Natural killer cell treated with Interleukin-12 subunit alpha and Interleukin-12 subunit beta and Interleukin-15 and Interleukin-18, amount 100 ng/mL, for 72 hours (primary cell): ENCODE data around the gene ARSB. TPM values are rescaled to one million over a fixed set of nuclear protein-coding genes. Genes with fewer than 3 reads are reported as not detected.

Experiments
- ATAC-seq, 2 donors: fragments of 150-1000 bp; cut with Tn5 transposase in 1 of 2; sonication (Bioruptor Pico), chemical (Tn5 transposase) in 1 of 2; 2 replicates each; pipeline ENCODE4 v1.10.0; 2021
- DNase-seq: peaks from one replicate; pipeline ENCODE4 v3.0.0; 2022; ENCODE audit warnings: low spot score
- H3K27ac Mint-ChIP-seq, 2 donors: 1 replicate in 1 of 2; 2 replicates in 1 of 2; pipeline ENCODE4 v1.8.0; 2022; ENCODE audit warnings: mixed read lengths in 2 of 2, mild to moderate bottlenecking in 1 of 2, moderate library complexity in 1 of 2
- H3K27me3 Mint-ChIP-seq, 2 donors: 1 replicate in 1 of 2; 2 replicates in 1 of 2; pipeline ENCODE4 v1.8.0; 2022; ENCODE audit warnings: mixed read lengths in 2 of 2
- H3K36me3 Mint-ChIP-seq: one replicate; pipeline ENCODE4 v1.8.0; 2022; ENCODE audit warnings: mixed read lengths
- H3K4me1 Mint-ChIP-seq, 2 donors: 1 replicate in 1 of 2; 2 replicates in 1 of 2; pipeline ENCODE4 v1.8.0; 2022; ENCODE audit warnings: low read depth in 2 of 2, mixed read lengths in 2 of 2, mild to moderate bottlenecking in 1 of 2
- H3K4me3 Mint-ChIP-seq: one replicate; pipeline ENCODE4 v1.8.0; 2022; ENCODE audit warnings: mixed read lengths
- H3K9me3 Mint-ChIP-seq: 2 replicates; pipeline ENCODE4 v1.8.0; 2022; ENCODE audit warnings: mixed read lengths
- total RNA-seq, 2 donors: library from RNA; stranded (reverse); gene quantifications; one replicate each; pipeline ENCODE4 v1.2.3, GENCODE V29; 2022

ARSB gene
- total RNA-seq, 2 donors from 2014 or later: 15.4 to 22.3 TPM

DNA sequence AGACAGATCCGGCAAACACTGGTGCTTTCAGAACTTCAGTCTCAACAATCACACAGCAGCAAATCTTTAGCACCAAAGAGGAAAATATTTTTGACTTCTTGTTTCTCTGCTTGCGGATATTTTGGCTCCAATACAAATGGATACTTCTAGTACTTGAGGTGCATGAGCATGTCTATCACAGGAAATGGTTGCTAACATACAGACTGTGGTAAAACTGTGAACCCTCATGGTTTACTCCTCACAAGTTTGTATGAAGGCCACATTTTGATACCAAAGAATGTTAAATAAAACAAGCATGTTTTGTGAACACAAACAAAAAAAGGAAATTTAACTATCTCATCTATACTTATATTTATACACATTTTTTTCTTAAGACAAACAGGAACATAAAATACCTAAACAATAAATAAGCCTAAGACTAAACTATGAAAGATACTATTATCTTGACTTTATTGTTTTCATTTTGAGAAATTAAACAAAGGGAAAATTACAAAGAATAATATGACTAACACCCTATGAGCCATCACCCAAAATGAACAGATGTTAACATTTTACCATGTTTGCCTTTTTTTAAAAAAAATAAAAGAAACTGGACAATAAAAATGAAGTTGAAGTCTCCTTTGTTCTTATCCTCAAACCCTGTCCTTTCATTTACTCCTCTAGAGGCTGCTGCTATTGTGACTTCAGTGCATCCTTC lies 201.5 kb downstream of the ARSB start:
- Mint-ChIP-seq H3K27me3 (peaks cover 10 to 14% of the 10 kb centered on the region in 2 donors), H3K27ac (no peak overlapping the region)
- DNase-seq: no peak

GRCh38 chr5:78782728-78783127 lies 202.4 kb downstream of the ARSB start:
- DNase-seq: no peak
- Mint-ChIP-seq H3K4me1 (peaks cover 6 to 9% of the 10 kb centered on the region in 2 donors), H3K27me3 (peaks cover 7 to 12% of the 10 kb centered on the region in 2 donors), H3K27ac (no peak overlapping the region), H3K4me3 (no peak overlapping the region), H3K9me3 (no peaks in the 10 kb centered on the region), H3K36me3 (peaks cover 21% of the 10 kb centered on the region)
- ATAC-seq: no peak

More for the DNA sequence above, 201.5 kb downstream of the ARSB start:
- no peaks in the 10 kb centered on the region for H3K9me3 Mint-ChIP-seq
- peaks cover 6 to 9% of the 10 kb centered on the region in 2 donors for H3K4me1 Mint-ChIP-seq
- no peak overlapping the region for H3K4me3 Mint-ChIP-seq
- ATAC-seq: no peak
- peaks cover 24% of the 10 kb centered on the region for H3K36me3 Mint-ChIP-seq

DNA sequence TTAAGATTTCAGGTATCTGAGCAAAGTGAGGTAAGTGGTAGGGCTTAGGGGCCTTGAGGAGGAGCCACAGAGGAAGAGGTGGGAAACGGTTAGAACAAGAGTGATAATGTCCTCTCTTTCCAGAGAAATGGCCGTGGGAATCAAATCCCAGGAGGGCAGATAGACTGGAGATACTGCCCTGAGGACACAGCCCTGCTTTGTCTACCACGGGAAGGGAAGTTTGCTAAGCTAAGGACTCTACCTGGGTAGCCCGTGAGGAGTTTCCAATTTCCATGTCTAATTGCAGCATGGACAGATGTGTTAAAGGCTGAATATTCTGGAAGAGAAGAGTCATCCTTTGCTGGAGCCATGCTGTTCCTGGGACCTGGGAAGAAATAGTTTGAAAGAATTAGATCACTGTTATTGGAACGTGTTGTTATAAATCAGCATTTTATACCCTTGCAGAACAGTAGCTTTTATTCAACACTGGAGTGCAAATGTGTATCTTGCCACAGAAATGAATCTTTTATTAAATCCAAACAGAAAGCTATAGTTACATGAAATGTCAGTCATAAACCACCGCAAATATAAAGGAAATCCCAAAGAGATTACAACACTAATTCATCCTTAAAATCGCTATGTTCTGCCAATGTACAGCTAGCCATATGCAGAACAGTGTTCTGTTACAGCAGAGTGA lies 203.4 kb downstream of the ARSB start:
- no peak overlapping the region for H3K27ac Mint-ChIP-seq

GRCh38 chr5:78779771-78780616 lies 205.1 kb downstream of the ARSB start:
- no peak overlapping the region for H3K4me3 Mint-ChIP-seq
- H3K27me3 Mint-ChIP-seq: peaks cover 0 to 5% of the 10 kb centered on the region in 2 donors

More for the DNA sequence above, 203.4 kb downstream of the ARSB start:
- no peak for ATAC-seq
- Mint-ChIP-seq H3K4me1 (peaks cover 6 to 9% of the 10 kb centered on the region in 2 donors), H3K4me3 (no peak overlapping the region), H3K9me3 (no peaks in the 10 kb centered on the region), H3K27me3 (peaks cover 0 to 5% of the 10 kb centered on the region in 2 donors), H3K36me3 (peaks cover 17% of the 10 kb centered on the region)
- DNase-seq: no peak

DNA sequence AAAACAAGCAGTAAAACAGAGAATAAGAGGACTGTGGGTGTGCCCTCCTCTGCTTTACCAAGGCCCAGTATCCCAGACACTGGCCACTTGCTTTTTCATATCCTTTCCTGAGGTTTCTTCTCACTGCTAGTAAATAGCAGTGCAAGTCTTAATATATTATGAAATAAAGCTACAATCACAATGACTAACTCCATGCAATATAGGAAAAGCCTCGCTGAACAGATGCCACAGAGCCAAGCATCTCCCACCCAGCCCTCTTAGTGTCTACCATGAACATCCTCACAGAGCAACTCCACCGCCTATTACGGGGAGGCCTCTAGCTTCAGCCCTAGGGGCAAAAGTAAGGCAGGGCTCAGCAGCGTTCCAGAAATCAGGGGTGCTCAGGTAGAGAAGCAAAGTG lies 205.8 kb downstream of the ARSB start:
- ATAC-seq: no peak
- Mint-ChIP-seq H3K36me3 (peaks cover 17% of the 10 kb centered on the region), H3K4me1 (peaks cover 5 to 9% of the 10 kb centered on the region in 2 donors), H3K4me3 (no peak overlapping the region), H3K27ac (no peak overlapping the region), H3K27me3 (peaks cover 0 to 5% of the 10 kb centered on the region in 2 donors), H3K9me3 (no peaks in the 10 kb centered on the region)
- no peak for DNase-seq

More at GRCh38 chr5:78779771-78780616, 205.1 kb downstream of the ARSB start:
- Mint-ChIP-seq H3K4me1 (peaks cover 6 to 9% of the 10 kb centered on the region in 2 donors), H3K27ac (no peak overlapping the region), H3K9me3 (no peaks in the 10 kb centered on the region), H3K36me3 (peaks cover 17% of the 10 kb centered on the region)
- ATAC-seq: no peak
- no peak for DNase-seq

GRCh38 chr5:78778538-78778937 lies 206.6 kb downstream of the ARSB start:
- no peak for DNase-seq
- H3K36me3 Mint-ChIP-seq: peaks cover 12% of the 10 kb centered on the region
- H3K9me3 Mint-ChIP-seq: no peaks in the 10 kb centered on the region
- H3K27me3 Mint-ChIP-seq: peaks cover 0 to 2% of the 10 kb centered on the region in 2 donors
- ATAC-seq: no peak
- peaks cover 0 to 5% of the 10 kb centered on the region in 2 donors for H3K4me1 Mint-ChIP-seq
- H3K27ac Mint-ChIP-seq: no peak overlapping the region
- H3K4me3 Mint-ChIP-seq: no peak overlapping the region

DNA sequence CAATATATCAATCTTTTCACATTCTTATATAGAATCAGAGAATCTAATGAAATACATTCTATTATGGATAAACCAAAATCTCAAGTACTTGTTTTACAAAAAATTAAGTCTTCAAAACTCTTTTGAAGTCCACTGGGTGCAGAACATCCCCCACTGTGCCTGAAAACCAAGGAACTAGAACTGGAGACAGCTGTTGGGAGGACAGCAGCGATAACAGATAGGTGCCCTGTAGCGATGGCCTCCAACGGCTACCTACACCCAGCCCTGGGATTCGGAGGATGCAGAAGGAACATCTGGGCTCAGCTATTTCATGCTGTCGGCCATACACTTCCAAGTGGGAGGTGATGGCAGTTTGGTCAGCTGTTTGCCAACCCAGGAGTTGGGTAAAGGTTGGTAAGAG lies 207.2 kb downstream of the ARSB start:
- H3K4me3 Mint-ChIP-seq: no peak overlapping the region
- no peak overlapping the region for H3K27ac Mint-ChIP-seq
- no peaks in the 10 kb centered on the region for H3K9me3 Mint-ChIP-seq
- no peak for DNase-seq
- peaks cover 12% of the 10 kb centered on the region for H3K36me3 Mint-ChIP-seq
- H3K4me1 Mint-ChIP-seq: no peaks in the 10 kb centered on the region
- ATAC-seq: no peak
- peaks cover 0 to 2% of the 10 kb centered on the region in 2 donors for H3K27me3 Mint-ChIP-seq

GRCh38 chr5:78776637-78777036 lies 208.5 kb downstream of the ARSB start:
- H3K4me1 Mint-ChIP-seq: peaks cover 3 to 4% of the 10 kb centered on the region in 2 donors
- H3K27me3 Mint-ChIP-seq: peaks cover 0 to 2% of the 10 kb centered on the region in 2 donors
- no peak overlapping the region for H3K27ac Mint-ChIP-seq
- ATAC-seq (no peak), DNase-seq (no peak)
- no peaks in the 10 kb centered on the region for H3K9me3 Mint-ChIP-seq
- H3K4me3 Mint-ChIP-seq: no peak overlapping the region
- H3K36me3 Mint-ChIP-seq: peaks cover 12% of the 10 kb centered on the region

GRCh38 chr5:78773655-78774054 lies 211.5 kb downstream of the ARSB start:
- Mint-ChIP-seq H3K27ac (no peak overlapping the region), H3K4me3 (no peak overlapping the region), H3K36me3 (no peaks in the 10 kb centered on the region), H3K4me1 (peaks cover 4 to 5% of the 10 kb centered on the region in 2 donors), H3K9me3 (no peaks in the 10 kb centered on the region), H3K27me3 (no peaks in the 10 kb centered on the region)
- ATAC-seq (no peak), DNase-seq (no peak)

GRCh38 chr5:78771260-78772205 lies 213.6 kb downstream of the ARSB start:
- H3K9me3 Mint-ChIP-seq: no peaks in the 10 kb centered on the region
- no peak for ATAC-seq
- no peak overlapping the region for H3K4me3 Mint-ChIP-seq
- H3K4me1 Mint-ChIP-seq: peaks cover 4 to 5% of the 10 kb centered on the region in 2 donors
- H3K36me3 Mint-ChIP-seq: no peaks in the 10 kb centered on the region
- peak overlapping the region in 1 of 2 donors; percentile 20 for H3K27ac Mint-ChIP-seq
- H3K27me3 Mint-ChIP-seq: peaks cover 0 to under 1% of the 10 kb centered on the region in 2 donors
- no peak for DNase-seq

GRCh38 chr5:78768781-78769380 lies 216.2 kb downstream of the ARSB start:
- H3K27ac Mint-ChIP-seq: no peak overlapping the region
- no peak overlapping the region for H3K4me3 Mint-ChIP-seq
- DNase-seq (no peak), ATAC-seq (no peak)
- no peaks in the 10 kb centered on the region for H3K9me3 Mint-ChIP-seq
- H3K36me3 Mint-ChIP-seq: no peaks in the 10 kb centered on the region
- H3K4me1 Mint-ChIP-seq: peaks cover 4 to 5% of the 10 kb centered on the region in 2 donors
- peaks cover 2 to 12% of the 10 kb centered on the region in 2 donors for H3K27me3 Mint-ChIP-seq

DNA sequence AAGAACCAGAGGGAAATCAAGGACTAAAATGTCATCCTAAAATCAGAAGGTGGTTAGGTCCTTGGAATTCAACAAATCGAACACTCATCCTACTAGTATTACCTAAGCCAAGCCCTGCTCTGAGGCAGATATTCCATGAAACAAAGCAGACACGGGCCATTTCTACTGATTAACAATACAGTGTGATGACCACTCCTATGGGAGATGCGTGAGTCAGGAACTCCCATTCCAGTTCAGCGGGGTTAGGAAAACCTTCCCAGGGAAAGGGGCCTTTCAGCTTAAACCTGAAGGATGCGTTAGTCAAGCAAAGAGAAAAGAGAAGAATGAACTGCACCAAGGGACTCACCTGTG lies 218.7 kb downstream of the ARSB start:
- Mint-ChIP-seq H3K4me1 (no peaks in the 10 kb centered on the region), H3K36me3 (no peaks in the 10 kb centered on the region), H3K4me3 (no peak overlapping the region), H3K27me3 (peaks cover 3 to 17% of the 10 kb centered on the region in 2 donors), H3K9me3 (no peaks in the 10 kb centered on the region), H3K27ac (no peak overlapping the region)
- ATAC-seq (no peak), DNase-seq (no peak)
